OCI-LY3 (cell line): Measurements from ENCODE around the gene PLCL1.

ENCODE experiments used
- H2AFZ ChIP-seq: fragments of 200-600, 300-600 bp; shearing (Covaris generic); 2 replicates; pipeline ENCODE4 v1.6.0; 2014; ENCODE audit warnings: antibody characterized with exemption, low read depth, low read length
- H3K27ac ChIP-seq: fragments of 200-600, 300-600 bp; sonication (generic); 2 replicates; pipeline ENCODE4 v1.5.1; 2014; ENCODE audit warnings: mild to moderate bottlenecking, low read length, moderate library complexity, mixed read lengths
- H3K27me3 ChIP-seq: fragments of 200-600, 300-600 bp; sonication (generic); 2 replicates; pipeline ENCODE4 v1.6.1; 2014; ENCODE audit warnings: low read depth, low read length, mixed read lengths
- H3K36me3 ChIP-seq: fragments of 200-600, 300-600 bp; sonication (generic); replicated peaks from 2 replicates; pipeline ENCODE3; 2014; ENCODE audit warnings: low read depth, low read length, mixed read lengths
- H3K4me1 ChIP-seq: fragments of 300-600, 200-600 bp; sonication (generic); 2 replicates; pipeline ENCODE4 v1.6.1; 2014; ENCODE audit warnings: low read length, mixed read lengths
- H3K4me2 ChIP-seq: fragments of 200-600, 300-600 bp; sonication (generic); 2 replicates; pipeline ENCODE4 v1.6.1; 2014; ENCODE audit warnings: low read length, mixed read lengths
- H3K4me3 ChIP-seq: fragments of 300-600, 200-600 bp; sonication (generic); 2 replicates; pipeline ENCODE4 v1.5.1; 2014; ENCODE audit warnings: antibody characterized with exemption, mild to moderate bottlenecking, low read length, moderate library complexity
- H3K79me2 ChIP-seq: fragments of 300-600, 200-600 bp; shearing (Covaris generic); 2 replicates; pipeline ENCODE4 v1.6.1; 2014; ENCODE audit warnings: mild to moderate bottlenecking, low read length, mixed read lengths
- H3K9ac ChIP-seq: fragments of 300-600, 200-600 bp; shearing (Covaris generic); 2 replicates; pipeline ENCODE4 v1.6.0; 2014; ENCODE audit warnings: mild to moderate bottlenecking, low read length, moderate library complexity
- H3K9me3 ChIP-seq: fragments of 200-600, 300-600 bp; shearing (Covaris generic); 2 replicates; pipeline ENCODE4 v1.6.1; 2014; ENCODE audit warnings: low read length, mixed read lengths; ENCODE audit not compliant: insufficient read depth
- H4K20me1 ChIP-seq: fragments of 200-600, 300-600 bp; sonication (generic); 2 replicates; pipeline ENCODE4 v1.6.1; 2016; ENCODE audit warnings: low read length, mixed read lengths; ENCODE audit not compliant: insufficient read depth
- CTCF ChIP-seq: fragments of 200-600, 300-600 bp; sonication (generic); IDR thresholded peaks from 2 replicates; pipeline ENCODE4 v1.5.1; 2014; ENCODE audit warnings: antibody characterized with exemption, low read length, low read depth
- EZH2phosphoT487 ChIP-seq: fragments of 200-600 bp; shearing (Covaris generic); IDR thresholded peaks from 2 replicates; pipeline ENCODE4 v1.6.1; 2018; ENCODE audit warnings: antibody characterized with exemption, mixed run types, low read depth

The PLCL1 gene

DNA sequence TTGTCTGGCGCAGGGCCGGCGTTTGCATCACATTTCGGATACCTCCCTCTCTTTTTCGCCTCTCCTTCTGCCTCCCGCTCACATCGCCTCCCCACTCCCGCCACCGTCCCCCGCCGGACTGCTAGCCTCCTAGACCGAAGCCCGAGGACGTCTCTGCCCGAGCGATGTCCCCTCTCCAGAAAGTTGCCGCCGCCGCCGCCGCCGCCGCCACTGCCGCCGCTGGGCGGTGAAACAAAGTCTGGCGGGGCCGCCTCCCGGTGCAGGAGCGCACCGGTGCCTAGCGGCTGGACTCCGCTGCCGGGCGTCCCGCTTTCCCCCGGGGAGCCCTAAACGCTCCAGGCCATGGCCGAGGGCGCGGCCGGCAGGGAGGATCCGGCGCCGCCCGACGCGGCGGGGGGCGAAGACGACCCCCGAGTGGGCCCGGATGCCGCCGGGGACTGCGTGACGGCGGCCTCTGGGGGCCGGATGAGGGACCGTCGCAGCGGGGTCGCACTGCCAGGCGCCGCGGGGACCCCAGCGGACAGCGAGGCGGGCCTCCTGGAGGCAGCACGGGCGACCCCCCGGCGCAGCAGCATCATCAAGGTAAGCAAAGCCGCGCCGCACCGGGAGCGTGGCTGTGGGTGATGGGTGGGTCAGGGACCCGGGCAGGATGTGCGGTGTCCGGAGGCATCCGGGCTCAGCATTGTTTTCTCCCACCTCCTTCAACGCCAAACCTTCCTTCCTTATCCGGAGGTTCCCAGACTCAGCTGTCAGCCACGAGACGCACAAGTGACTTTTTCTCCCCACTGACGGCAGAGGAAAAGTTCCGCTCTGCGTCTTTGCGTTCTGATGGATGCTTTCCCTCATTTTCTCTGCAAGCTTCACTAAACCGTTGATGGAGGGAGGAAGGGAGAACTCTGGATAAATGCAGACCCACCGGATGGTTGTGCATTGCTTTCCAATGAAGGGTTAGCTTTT, 643 bp downstream of the PLCL1 start:
- no peaks in the 10 kb centered on the region for H3K79me2 ChIP-seq
- H3K27me3 ChIP-seq, result peaks cover 47% of the 10 kb centered on the region
- TF ChIP-seq CTCF, result no peak
- no peak for TF ChIP-seq EZH2phosphoT487
- peak overlapping the region; percentile 91 for H3K4me2 ChIP-seq
- H3K4me1 ChIP-seq, result peaks cover 3% of the 10 kb centered on the region; the same call in 1 of the 2 replicates
- peak overlapping the region; percentile 78 for H3K4me3 ChIP-seq
- H2AFZ ChIP-seq, result peak overlapping the region; percentile 83; the same call in 1 of the 2 replicates
- no peaks in the 10 kb centered on the region for H3K9me3 ChIP-seq
- H3K36me3 ChIP-seq, result no peaks in the 10 kb centered on the region
- peak overlapping the region; percentile 26; the same call in 1 of the 2 replicates for H3K9ac ChIP-seq
- no peak overlapping the region for H3K27ac ChIP-seq
- no peaks in the 10 kb centered on the region for H4K20me1 ChIP-seq

DNA sequence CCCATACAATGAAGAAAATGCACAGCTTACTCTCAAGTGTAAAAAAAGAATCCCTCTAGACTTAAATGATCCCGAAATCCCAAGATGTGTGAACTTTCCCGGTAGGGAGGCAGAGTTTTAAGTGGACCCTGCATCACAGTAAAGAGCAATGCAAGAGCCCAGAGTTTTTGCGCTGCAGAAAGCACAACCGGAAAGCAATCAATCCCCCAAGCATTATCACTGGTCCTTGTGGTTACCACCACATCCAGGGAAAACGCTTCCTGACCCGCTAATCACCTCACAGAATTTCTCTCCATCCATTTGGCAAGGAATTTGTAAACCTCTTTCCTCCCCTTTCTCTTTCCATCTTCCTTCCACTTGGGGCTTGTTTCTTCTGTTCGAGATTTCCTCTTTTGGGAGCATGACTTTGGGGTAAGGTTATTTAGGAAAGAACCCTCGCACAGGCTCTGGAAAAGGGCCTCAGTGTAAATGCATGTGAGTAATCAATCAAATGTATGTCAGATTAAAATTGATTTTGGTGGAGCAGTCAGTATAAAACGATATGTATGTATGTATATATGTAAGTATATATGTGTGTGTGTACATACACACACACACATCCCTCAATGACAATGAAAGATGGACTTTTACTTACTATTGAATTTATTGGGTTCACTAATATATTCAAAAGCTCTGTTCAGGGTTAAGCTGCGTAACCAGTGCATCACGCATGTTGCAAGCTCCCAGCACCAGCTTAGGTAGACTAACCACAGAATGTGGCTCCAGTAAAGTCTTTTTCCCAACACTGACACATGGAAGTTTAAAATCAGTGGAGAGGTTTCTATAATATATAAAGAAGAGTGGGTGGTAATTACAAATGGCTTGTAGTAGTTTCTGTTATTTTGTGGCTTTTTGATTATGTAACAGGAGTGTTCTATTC, 1.6 kb downstream of the PLCL1 start:
- H3K27me3 ChIP-seq, result peaks cover 51% of the 10 kb centered on the region
- H3K9me3 ChIP-seq, result no peaks in the 10 kb centered on the region
- no peak overlapping the region for H3K4me3 ChIP-seq

DNA sequence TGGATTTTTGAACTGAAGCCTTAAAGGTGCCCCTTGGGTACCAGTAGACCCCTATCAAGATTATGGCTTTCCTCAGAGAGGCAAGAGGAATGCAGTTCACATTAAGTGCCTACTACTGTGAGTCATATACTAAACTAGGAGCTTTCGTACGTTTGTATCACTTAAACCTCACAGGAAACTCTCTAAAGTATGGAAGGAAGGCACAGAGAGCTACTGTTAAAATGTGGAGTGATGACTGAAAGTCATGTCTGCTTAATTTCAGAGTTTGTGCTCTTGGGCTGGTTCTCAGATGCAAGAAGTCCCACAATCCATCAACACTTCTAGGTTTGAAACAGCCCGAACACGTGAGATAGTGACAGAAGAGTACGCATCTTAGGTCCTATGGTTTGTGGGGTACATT, 4.7 kb downstream of the PLCL1 start:
- Histone ChIP-seq H3K9ac (no peak overlapping the region), H2AFZ (no peak overlapping the region), H3K4me2 (no peak overlapping the region), H4K20me1 (no peaks in the 10 kb centered on the region), H3K9me3 (no peaks in the 10 kb centered on the region), H3K27ac (no peak overlapping the region), H3K4me1 (peaks cover under 1% of the 10 kb centered on the region; the same call in 1 of the 2 replicates), H3K79me2 (no peaks in the 10 kb centered on the region), H3K27me3 (peaks cover 46% of the 10 kb centered on the region), H3K4me3 (no peak overlapping the region), H3K36me3 (no peaks in the 10 kb centered on the region)
- TF ChIP-seq EZH2phosphoT487 (no peak), CTCF (no peak)

More for the DNA sequence above, 1.6 kb downstream of the PLCL1 start:
- H3K36me3 ChIP-seq, result no peaks in the 10 kb centered on the region
- H3K9ac ChIP-seq, result no peak overlapping the region
- no peak overlapping the region for H3K4me2 ChIP-seq
- H3K4me1 ChIP-seq, result peaks cover 3% of the 10 kb centered on the region; the same call in 1 of the 2 replicates
- no peaks in the 10 kb centered on the region for H4K20me1 ChIP-seq
- H3K79me2 ChIP-seq, result no peaks in the 10 kb centered on the region
- TF ChIP-seq CTCF, result no peak
- TF ChIP-seq EZH2phosphoT487, result no peak
- H3K27ac ChIP-seq, result no peak overlapping the region
- no peak overlapping the region for H2AFZ ChIP-seq
